ENCODE results near the gene PPP1R12C.
"Not testable (repeated sequence)": the region's sequence is repeated elsewhere in the genome, so short reads cannot be mapped to it uniquely, and the experiment has no call there.

The PPP1R12C gene

GRCh38 chr19:55116859-55117662 is at the start of gene PPP1R12C:
Gene PPP1R12C (minus strand): TSS chr19:55117637. CDS start chr19:55117543, 94 bp downstream.
- peak; percentile 63 for DNase-seq (ENCODE audit: insufficient read length, low spot score)
- TF ChIP-seq POLR2A (IDR thresholded peaks at IDR 0.05; ENCODE audit: low read depth, low read length), result peak; percentile 90
- no peak for FAIRE-seq

DNA sequence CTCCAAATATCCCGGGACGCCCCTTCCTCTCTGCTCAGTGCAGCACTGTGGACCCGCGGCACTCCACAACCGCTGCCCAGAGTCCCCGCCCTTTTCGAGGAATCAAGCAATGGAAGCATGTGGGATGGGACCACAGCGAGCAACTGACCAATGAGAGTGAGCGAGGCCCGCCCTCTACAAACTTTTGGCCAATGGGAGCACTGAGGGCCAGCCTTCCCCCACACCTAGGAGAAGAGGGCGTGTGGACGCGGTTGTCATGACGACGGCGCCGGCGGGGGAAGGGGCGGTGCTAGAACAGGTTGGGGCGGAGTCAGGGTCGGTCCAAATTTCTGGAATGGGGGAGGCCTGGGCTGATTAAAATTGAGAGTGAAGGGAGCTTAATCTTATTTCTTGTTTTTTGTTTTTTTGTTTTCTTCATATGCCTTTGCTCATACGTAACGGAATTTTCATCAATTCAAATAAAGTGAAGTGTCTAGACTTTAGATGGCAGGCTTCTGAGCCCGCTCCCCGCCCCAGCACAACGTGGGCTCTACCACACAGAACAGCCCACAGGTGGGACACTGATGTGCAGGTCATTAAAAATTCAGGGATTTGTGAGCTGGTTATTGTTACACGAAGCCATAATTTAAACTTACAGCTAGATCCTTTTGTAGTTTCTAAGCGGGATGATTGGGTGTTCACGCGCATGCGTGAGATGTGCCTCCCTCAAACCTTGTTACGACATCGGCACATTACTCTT is 49.3 kb upstream of the PPP1R12C start, which contains the start of gene DNAAF3:
TSS of gene DNAAF3 (minus strand) at position 84 of the 739 bp plus-strand sequence. CDS start 200 bp downstream, outside the sequence.
- DNase-seq (ENCODE audit: insufficient read length, low spot score), result peak; percentile 100
- FAIRE-seq, result peak; percentile 66
- TF ChIP-seq POLR2A (IDR thresholded peaks at IDR 0.05; ENCODE audit: low read depth, low read length), result peak; percentile 42

GRCh38 chr19:55165952-55166529 is 48.6 kb upstream of the PPP1R12C start:
- TF ChIP-seq POLR2A (IDR thresholded peaks at IDR 0.05; ENCODE audit: low read depth, low read length), result no peak
- DNase-seq (ENCODE audit: insufficient read length, low spot score) (peak; percentile 93), FAIRE-seq (no peak)

- DNase-seq (ENCODE audit: insufficient read length, low spot score) (no peak), FAIRE-seq (no peak)
- TF ChIP-seq POLR2A (IDR thresholded peaks at IDR 0.05; ENCODE audit: low read depth, low read length), result no peak
Observed at GRCh38 chr19:55161571-55162322, 44.3 kb upstream of the PPP1R12C start.

- TF ChIP-seq POLR2A (IDR thresholded peaks at IDR 0.05; ENCODE audit: low read depth, low read length), result no peak
- FAIRE-seq (no peak), DNase-seq (ENCODE audit: insufficient read length, low spot score) (no peak)
Observed at GRCh38 chr19:55160986-55161365, 43.5 kb upstream of the PPP1R12C start.

DNA sequence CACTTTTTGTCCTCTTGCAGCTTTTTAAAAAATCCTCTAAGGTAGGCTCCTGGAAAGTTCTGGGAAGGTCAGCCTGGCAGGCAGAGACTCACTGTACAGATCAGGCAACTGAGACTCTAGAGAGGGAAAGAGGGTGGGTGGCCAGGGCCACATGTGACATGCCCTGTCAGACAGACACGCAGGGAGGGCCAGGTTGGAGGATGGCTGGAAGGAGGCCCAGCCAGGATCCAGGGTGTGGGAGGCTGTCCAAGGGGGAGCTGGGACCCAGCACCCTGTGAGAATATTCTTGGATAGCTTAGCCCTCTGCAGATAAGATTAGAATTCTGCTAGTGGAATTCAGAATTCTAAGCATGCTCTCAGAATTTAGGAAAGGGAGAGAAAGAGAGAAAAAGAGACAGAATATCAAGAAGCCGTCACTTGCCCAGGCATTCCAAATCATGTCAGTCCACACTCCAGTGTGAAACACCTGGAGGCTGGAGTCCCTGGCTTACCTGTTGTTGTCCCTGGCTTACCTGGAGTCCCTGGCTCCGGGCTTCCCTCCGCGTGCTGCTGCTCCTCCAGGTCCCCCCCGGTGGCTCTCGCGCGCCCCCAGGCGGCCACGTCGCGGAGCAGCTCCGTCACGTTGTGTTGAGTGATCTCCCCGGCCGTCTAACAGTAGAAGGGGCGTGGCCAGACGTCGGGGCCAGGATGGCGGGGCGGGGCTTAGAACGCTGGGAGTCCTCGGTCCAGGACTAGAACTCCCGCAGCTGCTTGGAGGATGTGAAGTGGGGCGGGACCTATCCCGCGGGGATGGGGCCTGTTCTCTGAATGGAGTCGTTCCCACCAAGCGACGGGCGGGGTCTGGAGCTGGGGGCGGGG is 42.9 kb upstream of the PPP1R12C start:
- DNase-seq (ENCODE audit: insufficient read length, low spot score) (peak; percentile 99), FAIRE-seq (no peak)
- no peak for TF ChIP-seq POLR2A (IDR thresholded peaks at IDR 0.05; ENCODE audit: low read depth, low read length)

- peak; percentile 99 for DNase-seq (ENCODE audit: insufficient read length, low spot score)
- no peak for TF ChIP-seq POLR2A (IDR thresholded peaks at IDR 0.05; ENCODE audit: low read depth, low read length)
- FAIRE-seq, result peak; percentile 72
Observed at GRCh38 chr19:55158848-55159749, 41.7 kb upstream of the PPP1R12C start.

DNA sequence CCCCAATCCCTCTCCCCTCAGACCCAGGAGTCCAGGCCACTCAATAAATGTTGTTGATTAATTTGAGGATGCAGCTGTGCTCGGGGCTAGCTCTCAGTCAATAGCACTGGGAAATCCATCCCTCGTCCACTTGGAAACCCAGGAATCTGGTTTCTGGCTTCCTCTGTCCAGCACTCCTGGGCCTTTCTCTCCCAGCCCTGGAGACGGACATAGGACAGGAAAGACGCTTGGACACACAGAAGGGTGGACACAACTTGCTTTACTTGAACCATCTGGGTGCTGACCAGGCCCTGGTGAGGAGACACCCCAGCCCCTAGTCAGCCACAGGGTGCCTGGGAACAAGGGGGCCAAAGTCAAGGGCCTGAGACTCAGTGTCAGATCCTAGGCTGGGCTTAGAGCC is 41.0 kb upstream of the PPP1R12C start:
- FAIRE-seq (no peak), DNase-seq (ENCODE audit: insufficient read length, low spot score) (no peak)
- no peak for TF ChIP-seq POLR2A (IDR thresholded peaks at IDR 0.05; ENCODE audit: low read depth, low read length)

DNA sequence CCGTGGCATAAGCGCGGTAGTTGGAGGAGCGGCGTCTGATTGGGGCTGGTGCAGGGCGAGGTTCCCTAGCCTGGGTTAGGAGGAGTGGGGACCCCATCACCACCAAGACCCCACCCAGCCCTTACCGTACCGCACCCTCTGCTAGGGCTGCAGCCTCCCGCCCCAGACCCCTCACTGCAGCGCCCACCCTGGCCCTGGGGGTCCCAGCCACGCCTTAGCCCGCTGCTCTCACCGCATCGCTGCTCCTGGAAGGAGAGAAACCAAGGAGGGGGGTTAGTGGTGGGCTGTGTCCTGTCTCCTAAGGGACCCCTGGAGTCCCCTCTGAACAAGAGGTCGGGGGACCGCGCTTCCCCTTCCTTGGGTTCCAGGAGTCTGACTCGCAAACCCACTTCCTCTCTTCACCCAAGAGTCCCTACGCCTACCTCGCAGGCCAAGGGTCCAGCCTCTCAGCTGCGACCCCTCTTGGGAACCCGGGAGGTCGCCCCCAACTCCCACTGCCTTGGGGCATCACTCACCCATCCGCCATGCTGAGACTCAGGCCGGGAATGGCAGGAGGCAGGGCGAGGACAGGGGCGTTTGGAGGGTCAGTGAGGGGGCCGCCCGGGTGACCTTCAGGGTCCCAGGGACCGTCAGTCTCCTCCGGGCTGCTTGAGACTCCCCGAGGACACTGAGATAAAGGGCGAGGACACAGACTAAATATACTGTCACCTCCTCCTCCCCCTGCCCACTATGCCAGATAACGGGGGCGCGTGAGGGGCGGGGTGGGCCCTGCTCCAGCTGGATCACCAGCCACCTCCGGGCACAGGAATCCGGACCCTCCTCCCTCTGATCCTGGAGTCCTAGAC is 39.8 kb upstream of the PPP1R12C start, which contains the start of gene TNNI3:
TSS of gene TNNI3 (minus strand) at position 669 of the 845 bp plus-strand sequence. CDS start at position 526, 143 bp downstream.
- TF ChIP-seq POLR2A (IDR thresholded peaks at IDR 0.05; ENCODE audit: low read depth, low read length), result no peak
- FAIRE-seq, result no peak
- DNase-seq (ENCODE audit: insufficient read length, low spot score), result no peak

DNA sequence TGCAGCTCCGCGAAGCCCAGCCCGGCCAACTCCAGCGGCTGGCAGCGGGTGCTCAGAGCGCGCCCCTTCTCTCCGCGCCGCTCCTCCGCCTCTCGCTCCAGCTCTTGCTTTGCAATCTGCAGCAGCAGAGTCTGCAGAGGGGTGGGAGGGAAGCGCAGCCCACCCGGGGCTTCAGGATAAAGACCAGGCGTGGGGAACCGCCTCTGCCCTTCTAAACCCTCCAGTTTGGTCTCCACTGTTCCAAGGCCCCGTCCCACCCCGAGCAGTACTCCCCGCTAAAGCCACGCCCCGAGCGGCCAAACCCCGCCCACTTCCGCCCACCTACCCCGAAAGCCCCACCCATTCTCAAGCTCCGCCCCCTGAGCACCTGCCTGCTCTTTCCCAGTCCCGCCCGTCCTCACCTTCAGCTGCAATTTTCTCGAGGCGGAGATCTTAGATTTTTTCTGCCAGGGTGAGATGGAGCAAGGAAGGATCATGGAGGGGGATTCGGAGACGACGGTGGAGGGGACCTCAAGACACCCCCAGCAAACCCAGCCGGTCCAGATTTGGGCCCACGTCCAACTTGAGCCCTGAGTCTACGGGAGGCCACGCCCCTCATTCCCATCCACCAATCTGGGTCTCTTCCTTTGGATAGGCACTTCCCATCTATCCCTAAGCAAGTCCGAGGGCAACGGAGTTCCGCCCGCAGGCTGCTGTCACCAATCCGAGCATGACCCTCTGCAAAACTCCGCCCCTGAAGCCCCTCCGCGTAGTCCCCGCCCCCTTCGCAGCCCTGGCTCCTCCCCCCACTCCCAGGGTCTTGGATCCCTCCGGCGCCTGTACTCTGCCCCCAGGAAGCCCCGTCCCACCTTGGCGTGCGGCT is 39.0 kb upstream of the PPP1R12C start:
- DNase-seq (ENCODE audit: insufficient read length, low spot score) (no peak), FAIRE-seq (no peak)
- TF ChIP-seq POLR2A (IDR thresholded peaks at IDR 0.05; ENCODE audit: low read depth, low read length), result no peak

GRCh38 chr19:55155784-55156183 is 38.3 kb upstream of the PPP1R12C start:
- not testable (repeated sequence) for DNase-seq (ENCODE audit: insufficient read length, low spot score); FAIRE-seq

All from H54 (cell line).